NB4 (cell line): ENCODE data around the gene LACRT.

Source experiments
- CTCF ChIP-seq: IDR thresholded peaks from one replicate; pipeline ENCODE4 v1.5.1; 2012; ENCODE audit warnings: low read depth, low read length
- MAX ChIP-seq: IDR thresholded peaks from 2 replicates; pipeline ENCODE4 v1.6.1; 2011; ENCODE audit warnings: low read depth, low read length
- MYC ChIP-seq: IDR thresholded peaks from 2 replicates; pipeline ENCODE4 v1.6.1; 2011; ENCODE audit warnings: low read depth, low read length
- POLR2A ChIP-seq: IDR thresholded peaks from 2 replicates; pipeline ENCODE4 v1.6.1; 2011; ENCODE audit warnings: mild to moderate bottlenecking; ENCODE audit not compliant: insufficient read length; ENCODE audit errors: extremely low read depth

GRCh38 chr12:54634795-54635194 lies at the start of gene LACRT:
- TF ChIP-seq CTCF (no peak), POLR2A (no peak), MAX (no peak), MYC (no peak)
